SW480 (cell line): ENCODE measurements around the gene XPO5.
"Not testable (repeated sequence)": the region's sequence is repeated elsewhere in the genome, so short reads cannot be mapped to it uniquely, and the experiment has no call there.

ENCODE experiments used
- DNase-seq: peaks from one replicate; pipeline ENCODE4 v3.0.0-alpha.2; 2016; ENCODE audit warnings: low spot score

Gene XPO5

GRCh38 chr6:43517505-43518357 is 58.1 kb downstream of the XPO5 start:
- DNase-seq = no peak

- peak; percentile 95 for DNase-seq
These were observed 58.9 kb downstream of the XPO5 start, which contains the start of the genes POLR1C and YIPF3 for GRCh38 chr6:43516697-43517504. Gene POLR1C (plus strand): TSS chr6:43517089. CDS start chr6:43517110, 21 bp downstream. Gene YIPF3 (minus strand): TSS chr6:43516926. CDS start chr6:43516807, 119 bp downstream.

- no peak for DNase-seq
These were observed 59.5 kb downstream of the XPO5 start for GRCh38 chr6:43516367-43516696.

- DNase-seq = no peak
These were observed 60.0 kb downstream of the XPO5 start for GRCh38 chr6:43515808-43516207.

DNA sequence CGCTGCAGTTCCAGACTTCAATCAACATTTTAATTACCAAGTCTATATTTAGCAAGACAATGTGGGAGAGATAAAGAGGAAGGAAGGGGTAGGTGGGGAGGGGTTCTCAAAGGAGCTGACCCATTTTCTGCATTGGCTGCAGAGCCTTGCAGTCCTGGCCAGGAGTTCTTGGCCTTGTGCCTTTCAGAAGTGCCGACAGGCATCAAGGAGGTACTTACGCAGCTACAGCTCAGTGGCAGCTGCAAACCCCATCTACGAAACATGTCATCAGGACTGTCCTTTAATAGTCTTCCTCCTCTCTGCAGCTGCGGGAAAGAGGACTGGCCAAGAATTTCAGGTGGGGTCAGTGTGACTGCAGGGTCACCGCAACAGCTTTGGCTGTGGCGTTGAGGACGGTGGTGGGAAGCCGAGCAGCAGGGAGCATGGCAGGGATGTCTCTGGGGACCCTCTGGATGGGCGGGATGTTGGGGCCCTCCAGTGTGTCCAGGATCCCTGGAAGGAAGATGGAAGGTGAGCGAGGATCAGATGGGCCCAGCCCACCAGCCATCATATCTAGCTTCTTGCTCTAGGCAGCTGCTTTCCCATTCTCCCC is 63.9 kb downstream of the XPO5 start:
- DNase-seq = no peak

DNA sequence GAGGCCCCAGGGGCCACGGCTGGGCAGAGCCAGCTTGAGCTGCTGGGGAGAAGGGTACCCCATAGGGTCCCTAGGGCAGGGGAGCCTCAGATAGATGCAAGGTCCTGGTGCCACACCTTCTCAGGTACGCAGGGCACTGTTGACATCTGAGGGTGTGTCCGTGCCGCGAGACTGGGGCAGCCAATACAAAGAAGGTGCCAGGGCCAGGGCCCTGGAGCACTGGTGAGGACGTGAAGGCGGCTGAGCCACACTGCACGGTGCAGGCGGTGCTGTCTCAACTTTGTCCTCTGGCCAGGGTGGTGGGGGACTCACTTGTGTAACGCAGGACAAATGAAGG is 65.0 kb downstream of the XPO5 start:
- peak; percentile 42 for DNase-seq

DNA sequence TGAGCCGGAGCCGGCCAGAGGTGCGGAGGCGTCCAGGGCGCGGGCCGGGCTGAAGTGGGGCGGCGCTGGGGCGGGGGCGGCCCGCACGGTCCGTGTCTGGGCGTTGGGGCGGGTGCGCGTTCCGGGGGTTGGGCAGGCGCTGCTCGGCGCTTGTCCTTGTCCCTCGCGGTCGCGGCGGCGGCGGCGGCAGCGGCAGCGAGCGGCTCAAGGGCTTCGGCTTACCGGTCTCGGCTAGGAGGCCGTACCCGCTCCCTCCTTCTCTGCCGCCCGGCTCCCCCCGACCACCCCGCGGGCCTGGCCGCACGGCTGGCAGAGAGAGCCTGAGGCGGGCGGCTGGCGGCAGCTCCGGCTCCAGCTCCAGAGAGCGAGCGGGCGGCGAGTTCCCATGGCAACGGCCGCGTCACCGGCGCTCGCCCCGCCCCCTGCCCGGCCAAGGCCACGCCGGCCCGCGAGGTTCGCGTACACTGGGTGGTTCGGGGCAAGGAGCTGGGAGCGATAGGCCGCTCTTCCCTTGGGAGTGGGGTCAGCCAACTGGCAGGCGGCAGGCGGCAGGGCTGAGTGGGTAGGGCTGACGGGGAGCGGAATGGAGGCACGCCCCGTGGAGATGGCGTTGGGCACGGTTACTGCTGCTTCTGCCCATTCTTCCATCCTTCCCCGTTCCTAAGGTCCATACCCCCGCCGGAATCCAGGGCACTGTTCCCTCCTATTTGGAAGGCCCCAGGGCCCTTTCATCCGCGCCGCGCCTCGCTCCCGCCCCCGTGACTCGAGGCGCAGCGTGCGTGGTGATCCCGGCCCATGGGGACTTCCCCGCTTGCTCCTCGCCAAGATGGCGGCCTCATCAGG is 65.6 kb downstream of the XPO5 start, which contains the start of gene LRRC73:
LRRC73 (minus strand) TSS at position 363 of the 843 bp plus-strand sequence. CDS start 561 bp downstream, outside the sequence.
- DNase-seq = peak; percentile 61

DNA sequence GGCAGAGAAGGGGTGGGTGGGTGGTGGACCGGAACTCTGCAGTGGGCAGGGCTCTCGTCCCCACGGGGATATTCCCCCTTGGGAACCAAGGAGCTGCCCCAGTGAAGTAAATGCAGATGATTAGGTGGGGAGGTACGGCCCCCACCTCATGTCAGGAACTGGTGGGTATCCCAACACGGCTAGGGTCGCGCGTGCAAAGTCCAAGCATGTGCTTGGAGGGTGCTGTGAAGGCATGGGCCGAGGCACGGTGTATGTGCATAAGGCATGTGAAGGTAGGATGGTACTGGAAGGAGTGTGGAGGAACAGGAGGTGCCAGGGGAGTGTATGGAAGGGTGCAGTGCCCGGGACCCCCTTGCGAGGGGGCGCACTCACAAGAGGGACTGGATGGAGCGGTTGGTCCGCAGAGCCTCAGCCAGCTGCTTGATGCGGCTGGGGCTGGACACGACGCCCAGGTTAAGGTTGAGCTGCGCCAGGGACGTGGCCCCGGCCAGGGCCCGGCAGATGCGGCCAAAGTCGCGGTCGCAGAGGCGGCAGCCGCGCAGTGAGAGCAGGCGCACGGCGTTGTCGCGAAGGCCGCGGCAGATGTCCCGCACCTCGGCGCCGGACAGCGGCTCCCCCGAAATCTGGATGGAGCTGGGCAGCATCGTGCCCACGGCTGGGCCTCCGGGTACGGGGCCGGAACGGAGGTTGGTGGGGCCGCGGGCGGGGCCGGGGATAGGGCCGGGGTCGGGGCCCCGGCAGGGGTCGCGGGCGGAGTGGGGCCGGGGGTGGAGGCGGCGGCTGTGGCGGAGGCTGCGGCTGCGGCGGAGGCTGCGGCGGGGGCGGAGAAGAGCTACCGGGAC is 66.5 kb downstream of the XPO5 start:
- no peak for DNase-seq

DNA sequence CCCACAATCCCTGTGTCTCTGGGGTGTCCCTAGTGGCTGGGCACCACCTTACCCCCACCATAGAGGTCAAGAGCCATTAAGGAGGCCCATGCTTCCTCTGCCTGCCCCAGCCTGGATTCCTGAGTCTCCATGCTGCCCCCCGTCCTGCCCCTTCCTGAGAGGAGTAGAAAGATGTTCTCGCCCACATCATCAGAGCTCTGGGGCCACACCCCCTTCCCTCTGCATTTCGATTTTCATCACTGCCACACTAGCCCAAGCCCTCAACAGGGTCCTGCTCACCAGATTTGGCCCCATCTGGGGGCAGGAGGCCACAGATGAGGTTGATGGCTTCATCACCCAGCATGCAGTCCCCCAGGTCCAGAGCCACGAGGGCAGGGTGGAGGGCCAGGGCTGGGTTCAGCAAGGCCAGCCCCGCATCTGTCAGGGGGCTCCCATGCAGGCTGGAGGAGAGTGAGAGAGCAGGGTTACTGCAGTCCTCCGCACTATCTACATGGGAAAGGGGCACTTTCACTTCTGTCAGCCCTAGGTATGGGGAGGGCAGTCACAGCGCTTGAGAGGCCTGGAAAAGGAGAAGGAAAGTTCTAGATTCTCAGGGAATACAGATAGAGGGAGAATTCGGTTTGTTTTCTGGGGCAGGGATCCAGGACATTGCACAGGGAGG is 67.2 kb downstream of the XPO5 start:
- DNase-seq = no peak

DNA sequence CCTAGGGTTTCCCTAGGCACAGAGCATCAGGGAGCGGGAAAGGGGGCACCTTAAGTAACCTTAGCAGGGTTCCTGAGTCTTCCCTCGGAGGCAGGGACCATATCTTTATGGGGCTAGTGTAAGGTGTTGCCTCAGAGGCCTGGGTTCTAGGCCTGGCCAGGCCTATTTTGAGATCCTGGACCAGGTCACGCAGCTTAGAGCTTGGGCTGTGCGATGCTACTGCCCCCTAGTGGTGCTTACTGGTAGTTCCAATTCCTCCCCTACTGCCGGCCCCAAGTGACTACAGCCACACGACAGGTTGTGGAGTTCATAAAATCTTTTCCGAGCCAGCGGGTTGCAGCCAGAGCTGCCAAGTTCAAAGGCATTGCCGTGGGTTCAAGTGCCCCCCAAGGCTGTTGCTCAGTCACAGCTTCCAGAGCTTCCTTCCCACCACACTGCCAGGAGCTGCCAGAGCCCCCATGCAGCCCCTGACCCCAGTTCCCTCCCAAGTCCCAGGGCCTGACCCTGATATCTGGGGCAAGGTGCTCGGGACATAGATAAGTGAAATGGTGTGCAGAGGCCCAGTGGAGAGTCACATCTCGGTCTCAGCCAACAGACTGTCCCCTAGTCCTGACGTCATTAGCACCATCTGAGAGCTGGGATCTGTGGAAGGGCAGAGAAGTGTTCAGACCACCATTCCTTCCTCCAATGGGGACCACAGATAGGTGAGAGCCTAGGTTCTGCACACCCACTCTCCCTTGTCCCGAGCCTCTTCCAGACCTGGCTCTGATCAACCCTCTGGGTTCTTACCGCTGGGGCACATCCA is 69.0 kb downstream of the XPO5 start:
- DNase-seq = peak; percentile 48

DNA sequence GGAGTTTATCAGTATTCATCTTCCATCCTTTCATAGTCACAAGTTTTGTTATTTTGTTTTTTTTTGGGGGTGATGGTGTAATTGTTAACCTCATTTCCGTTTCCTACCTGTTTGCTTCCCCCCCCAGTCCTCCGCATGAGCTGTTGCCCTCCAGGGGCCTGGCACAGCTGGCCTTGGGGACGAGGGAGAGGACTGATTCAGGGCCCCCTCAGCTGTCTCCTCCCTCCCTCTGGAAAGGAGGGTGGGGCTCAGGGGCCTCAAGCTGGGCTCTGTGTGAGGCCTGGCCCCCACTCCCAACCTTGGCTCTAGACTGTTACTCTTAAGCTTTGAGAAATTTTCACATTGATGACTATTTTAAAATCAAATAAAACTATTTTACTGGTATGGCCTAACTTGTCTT is 69.7 kb downstream of the XPO5 start:
- DNase-seq = no peak

DNA sequence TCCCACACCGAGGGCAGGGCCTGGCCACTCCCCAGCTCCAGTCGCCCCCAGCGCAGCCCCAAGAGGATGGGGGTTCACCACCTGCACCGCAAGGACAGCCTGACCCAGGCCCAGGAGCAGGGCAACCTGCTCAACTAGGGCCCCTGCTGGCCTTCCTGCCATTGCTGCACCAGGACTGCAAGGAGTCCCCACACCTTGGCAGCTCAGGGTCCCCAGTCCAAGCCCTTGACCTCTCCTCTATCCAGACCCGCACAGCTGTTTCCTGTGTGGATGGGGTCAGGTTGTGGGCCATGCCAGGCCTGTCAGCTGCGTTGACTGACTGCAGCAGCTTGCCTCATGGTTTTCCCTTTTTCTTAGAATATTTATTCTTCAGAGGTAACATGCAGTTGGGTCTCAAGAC is 70.1 kb downstream of the XPO5 start:
- DNase-seq = no peak

- DNase-seq = no peak
These were observed 70.9 kb downstream of the XPO5 start for GRCh38 chr6:43504756-43505593.

- DNase-seq = no peak
These were observed 72.4 kb downstream of the XPO5 start for GRCh38 chr6:43503443-43503842.

- no peak for DNase-seq
These were observed 73.2 kb downstream of the XPO5 start for GRCh38 chr6:43502666-43503065.

DNA sequence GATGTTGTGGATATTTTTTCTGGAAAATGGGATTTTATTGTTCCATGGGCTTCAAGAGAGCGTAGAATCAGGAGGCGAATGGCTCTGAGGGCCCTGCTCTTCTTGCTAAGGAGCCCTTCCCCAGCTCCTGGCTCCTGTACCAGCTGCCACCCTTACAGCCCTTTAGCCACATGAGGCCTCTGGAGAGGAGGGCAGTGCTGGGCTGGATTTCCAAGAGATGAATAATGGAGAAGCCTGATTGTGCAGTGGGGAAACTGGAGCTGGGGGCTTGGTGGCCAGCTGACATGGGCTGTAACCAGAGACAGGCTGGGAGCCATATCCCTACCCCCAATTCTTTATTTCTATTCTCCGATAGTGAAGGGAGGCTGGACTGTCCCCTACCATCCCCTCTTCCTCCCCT is 74.9 kb downstream of the XPO5 start:
- DNase-seq = no peak

GRCh38 chr6:43499028-43499815 is 76.6 kb downstream of the XPO5 start:
- DNase-seq = no peak

DNA sequence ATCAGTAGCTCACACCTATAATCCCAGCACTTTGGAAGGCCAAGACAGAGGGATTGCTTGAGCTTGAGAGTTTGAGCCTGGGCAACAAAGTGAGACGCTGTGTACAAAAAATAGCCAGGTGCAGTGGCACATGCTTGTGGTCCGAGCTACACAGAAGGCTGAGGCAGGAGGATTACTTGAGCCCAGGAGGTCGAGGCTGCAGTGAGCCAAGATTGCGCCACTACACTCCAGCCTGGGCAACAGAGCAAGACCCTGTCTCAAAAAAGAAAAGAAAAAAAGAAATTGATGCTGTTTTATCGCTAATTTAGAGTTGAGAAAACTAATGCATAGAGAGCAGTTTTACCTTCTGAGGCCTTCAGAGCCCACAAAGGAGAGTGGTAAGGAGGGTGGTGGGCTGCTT is 77.5 kb downstream of the XPO5 start:
- not testable (repeated sequence) for DNase-seq
